ENCODE results near the gene RELCH.

The RELCH gene

DNA sequence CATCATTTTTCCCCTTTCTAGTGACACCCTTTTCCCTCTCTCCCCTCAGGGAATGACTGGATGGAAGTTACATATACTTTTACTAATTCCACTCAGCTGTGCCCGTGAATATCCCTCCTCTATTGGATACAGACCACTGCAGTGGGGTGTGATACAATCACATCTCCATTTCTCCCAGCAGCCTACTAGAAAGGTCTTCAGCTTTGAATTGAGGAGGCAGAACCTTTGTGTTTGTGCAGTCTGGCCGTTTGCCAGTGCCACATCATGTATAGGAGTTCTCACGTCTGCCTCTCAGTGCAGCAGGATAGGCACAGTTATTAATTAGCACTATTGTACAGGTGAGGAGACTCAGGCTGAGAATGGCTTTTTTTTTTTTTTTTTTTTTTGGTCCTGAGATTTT lies 154.4 kb downstream of the RELCH start:
- DNase-seq (ENCODE audit: low spot score), result no peak

GRCh38 chr18:62342884-62343283 lies 155.8 kb downstream of the RELCH start:
- no peak for DNase-seq (ENCODE audit: low spot score)

- DNase-seq (ENCODE audit: low spot score), result no peak
Observed at GRCh38 chr18:62343316-62343715, 156.3 kb downstream of the RELCH start.

- no peak for DNase-seq (ENCODE audit: low spot score)
Observed at GRCh38 chr18:62345909-62346308, 158.9 kb downstream of the RELCH start.

DNA sequence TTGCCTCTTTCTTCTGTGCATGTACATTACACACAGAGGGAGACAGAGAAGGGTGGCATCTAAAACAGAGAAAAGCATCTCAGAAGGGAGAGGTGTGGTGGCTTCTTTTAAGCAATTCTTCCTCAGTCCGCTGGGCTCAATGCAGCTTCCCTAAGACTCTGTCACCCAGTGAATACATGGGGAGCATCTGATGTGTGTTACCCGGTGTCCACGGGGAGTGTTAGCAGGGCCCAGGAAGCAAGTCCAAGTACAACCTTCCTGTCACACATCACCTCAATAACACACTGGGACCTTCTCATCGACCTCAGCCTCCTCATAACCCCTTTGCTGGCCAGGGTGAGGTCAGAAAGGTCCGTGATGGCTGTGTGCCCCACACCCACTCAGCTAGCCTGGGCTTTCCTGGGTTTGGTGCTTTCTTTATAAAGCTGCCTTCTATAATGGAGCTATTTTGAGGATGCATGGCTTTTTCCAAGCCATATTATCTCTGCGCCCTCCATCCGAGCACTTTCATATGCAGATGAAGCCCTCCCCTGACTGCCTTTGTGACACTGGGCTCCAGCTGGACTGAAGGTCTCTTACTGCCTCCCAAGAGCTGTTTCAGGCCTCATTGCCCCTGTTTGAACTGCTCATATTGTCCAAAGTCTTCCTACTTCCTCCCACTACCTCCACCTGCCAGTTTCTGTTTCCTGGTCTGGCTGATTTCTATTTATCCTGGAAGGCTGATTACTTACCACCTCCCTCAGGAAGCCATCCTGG lies 159.5 kb downstream of the RELCH start:
- DNase-seq (ENCODE audit: low spot score), result no peak

DNA sequence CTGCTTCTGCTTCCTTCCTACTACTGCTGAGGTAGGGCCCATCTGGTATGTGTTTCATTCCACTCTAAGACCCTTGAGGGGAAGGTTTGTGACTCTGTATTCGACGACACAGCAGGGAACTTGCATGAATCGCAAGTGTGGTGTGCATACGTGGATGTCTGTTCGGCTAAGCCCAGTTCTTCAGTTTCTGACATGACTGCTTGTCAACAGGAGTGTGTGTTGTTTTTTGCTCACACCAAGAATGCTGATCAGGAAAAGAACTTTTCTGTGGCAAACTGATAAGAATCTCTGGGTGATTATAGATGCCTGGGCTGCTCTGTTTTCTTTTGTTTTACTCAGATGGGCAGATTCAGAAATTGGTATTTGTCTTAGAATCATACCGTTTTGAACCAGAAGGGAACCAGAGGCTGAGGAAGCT lies 160.0 kb downstream of the RELCH start:
- no peak for DNase-seq (ENCODE audit: low spot score)

GRCh38 chr18:62348474-62348873 lies 161.4 kb downstream of the RELCH start:
- DNase-seq (ENCODE audit: low spot score), result no peak

- DNase-seq (ENCODE audit: low spot score), result no peak
Observed at GRCh38 chr18:62353170-62353569, 166.1 kb downstream of the RELCH start.

- no peak for DNase-seq (ENCODE audit: low spot score)
Observed at GRCh38 chr18:62354151-62354550, 167.1 kb downstream of the RELCH start.

DNA sequence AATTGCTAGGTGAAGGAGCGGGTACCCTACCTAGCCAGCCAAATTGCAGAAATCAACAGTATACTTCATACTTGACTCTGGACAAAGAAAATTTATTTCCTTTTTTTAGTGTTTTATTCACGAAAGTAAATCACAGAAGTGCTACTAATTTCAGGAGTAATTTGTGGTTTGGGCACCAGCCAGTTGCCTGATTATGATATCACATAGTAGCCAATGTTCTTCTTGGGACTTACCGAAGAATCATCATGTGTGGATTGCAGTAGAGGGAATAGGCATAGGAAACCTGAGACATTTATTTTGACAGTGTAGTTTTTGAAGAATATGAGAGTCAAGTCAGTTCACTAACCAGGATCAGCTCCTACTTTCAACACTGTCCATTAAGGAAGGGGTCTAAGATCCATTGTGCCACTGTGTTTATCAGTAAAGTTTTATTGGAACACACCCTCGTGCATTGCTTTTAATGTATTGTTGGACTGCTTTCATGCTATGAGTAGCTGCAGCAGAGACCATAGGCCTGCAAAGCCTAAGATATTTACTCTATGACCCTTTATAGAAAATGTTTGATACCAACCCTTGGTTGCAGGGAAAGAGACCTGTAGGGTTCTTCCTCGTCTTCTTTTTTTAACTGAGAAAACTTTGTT lies 170.1 kb downstream of the RELCH start:
- DNase-seq (ENCODE audit: low spot score), result no peak

Data from pons (tissue), 1 donor.